DOHH2 (cell line): ENCODE results near the gene SPATA24.

Experiments used
- EZH2phosphoT487 ChIP-seq: fragments of 200-600 bp; sonication (generic); IDR thresholded peaks from 2 replicates; pipeline ENCODE4 v1.6.1; 2017; ENCODE audit warnings: borderline replicate concordance, mild to moderate bottlenecking, antibody characterized with exemption, low read length, moderate library complexity, mixed read lengths
- TF ChIP-seq, protein P1 (sequence below): fragments of 200-600 bp; sonication (generic); IDR thresholded peaks from one replicate; pipeline ENCODE4 v1.5.1; 2014; ENCODE audit warnings: antibody characterized with exemption, mild to moderate bottlenecking, low read depth, low read length; ENCODE audit not compliant: poor library complexity, severe bottlenecking

DNA sequence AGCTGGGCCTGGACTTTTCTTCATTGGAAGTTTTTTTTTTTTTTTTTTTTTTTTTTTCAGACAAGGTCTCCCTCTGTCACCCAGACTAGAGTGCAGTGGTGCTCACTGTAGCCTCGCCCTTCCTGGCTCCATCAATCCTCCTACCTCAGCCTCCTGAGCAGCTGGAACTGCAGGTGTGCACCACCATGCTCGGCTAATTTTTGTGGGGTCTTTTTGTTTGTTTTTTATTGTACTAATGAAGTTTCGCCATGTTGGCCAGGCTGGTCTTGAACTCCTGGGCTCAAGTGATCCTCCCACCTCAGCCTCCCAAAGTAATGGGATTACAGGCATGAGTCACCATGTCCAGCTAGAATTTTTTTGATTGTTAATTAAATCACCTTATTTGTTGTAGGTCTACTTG, 31.8 kb upstream of the SPATA24 start:
- TF ChIP-seq, protein P1, sequence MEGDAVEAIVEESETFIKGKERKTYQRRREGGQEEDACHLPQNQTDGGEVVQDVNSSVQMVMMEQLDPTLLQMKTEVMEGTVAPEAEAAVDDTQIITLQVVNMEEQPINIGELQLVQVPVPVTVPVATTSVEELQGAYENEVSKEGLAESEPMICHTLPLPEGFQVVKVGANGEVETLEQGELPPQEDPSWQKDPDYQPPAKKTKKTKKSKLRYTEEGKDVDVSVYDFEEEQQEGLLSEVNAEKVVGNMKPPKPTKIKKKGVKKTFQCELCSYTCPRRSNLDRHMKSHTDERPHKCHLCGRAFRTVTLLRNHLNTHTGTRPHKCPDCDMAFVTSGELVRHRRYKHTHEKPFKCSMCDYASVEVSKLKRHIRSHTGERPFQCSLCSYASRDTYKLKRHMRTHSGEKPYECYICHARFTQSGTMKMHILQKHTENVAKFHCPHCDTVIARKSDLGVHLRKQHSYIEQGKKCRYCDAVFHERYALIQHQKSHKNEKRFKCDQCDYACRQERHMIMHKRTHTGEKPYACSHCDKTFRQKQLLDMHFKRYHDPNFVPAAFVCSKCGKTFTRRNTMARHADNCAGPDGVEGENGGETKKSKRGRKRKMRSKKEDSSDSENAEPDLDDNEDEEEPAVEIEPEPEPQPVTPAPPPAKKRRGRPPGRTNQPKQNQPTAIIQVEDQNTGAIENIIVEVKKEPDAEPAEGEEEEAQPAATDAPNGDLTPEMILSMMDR, result no peak
- TF ChIP-seq EZH2phosphoT487, result no peak
